Mucosa of descending colon (tissue), 3 donors: Measurements from ENCODE around the gene SCFD2. TPM values are rescaled to one million over a fixed set of nuclear protein-coding genes. Genes with fewer than 3 reads are reported as not detected.

Source experiments
- ATAC-seq: fragments of 200-7000 bp; cut with Tn5 transposase; one replicate; pipeline ENCODE4 v1.9.1; 2020; ENCODE audit warnings: mild to moderate bottlenecking, moderate library complexity
- DNase-seq, 3 donors: peaks; one replicate each; pipeline ENCODE4 v3.0.0-alpha.2; 2020
- H3K36me3 ChIP-seq: fragments of 200-600 bp; one replicate; pipeline ENCODE4 v1.8.0; 2021; ENCODE audit warnings: low read depth, mild to moderate bottlenecking
- H3K4me1 ChIP-seq: fragments of 200-600 bp; one replicate; pipeline ENCODE4 v1.8.0; 2021; ENCODE audit warnings: low read depth, mild to moderate bottlenecking
- H3K4me3 ChIP-seq: fragments of 200-600 bp; one replicate; pipeline ENCODE4 v1.8.0; 2021; ENCODE audit warnings: mild to moderate bottlenecking
- H3K9me3 ChIP-seq: fragments of 200-600 bp; one replicate; pipeline ENCODE4 v1.8.0; 2021; ENCODE audit warnings: mild to moderate bottlenecking
- CTCF ChIP-seq: fragments of 200-600 bp; IDR thresholded peaks from one replicate; pipeline ENCODE4 v1.8.0; 2022; ENCODE audit warnings: antibody characterized with exemption, mild to moderate bottlenecking
- intact Hi-C, 2 donors: fragments of 100-400 bp; cut with DNase I in 1 of 2; cut with micrococcal nuclease in 1 of 2; formaldehyde crosslinking; loops; one replicate each; pipeline versions ENCODE4 v1.11.0 to v1.11.1; 2022; cut with DNase I, micrococcal nuclease
- total RNA-seq, 3 donors: library from RNA; stranded (reverse); fragmentation: NEBNext Ultra II Directional in 2 of 3; extraction: Animal tissue kit (Norgen Biotek cat#: 25700) in 2 of 3; gene quantifications; one replicate each; pipeline versions ENCODE4 v1.2.1 to v1.2.4, GENCODE V29; 2021 to 2023
- donor health status: DM: no; HTN: no; CAD: no; lungs with moderate emphysema.
- donor health status: DM: no; HTN: no; CAD: no.
- donor health status: DM: no; HTN: yes; CAD: no.

Gene SCFD2
- total RNA-seq, 3 donors from 2014 or later = 11.7 to 17.2 (median 16.0) TPM

DNA sequence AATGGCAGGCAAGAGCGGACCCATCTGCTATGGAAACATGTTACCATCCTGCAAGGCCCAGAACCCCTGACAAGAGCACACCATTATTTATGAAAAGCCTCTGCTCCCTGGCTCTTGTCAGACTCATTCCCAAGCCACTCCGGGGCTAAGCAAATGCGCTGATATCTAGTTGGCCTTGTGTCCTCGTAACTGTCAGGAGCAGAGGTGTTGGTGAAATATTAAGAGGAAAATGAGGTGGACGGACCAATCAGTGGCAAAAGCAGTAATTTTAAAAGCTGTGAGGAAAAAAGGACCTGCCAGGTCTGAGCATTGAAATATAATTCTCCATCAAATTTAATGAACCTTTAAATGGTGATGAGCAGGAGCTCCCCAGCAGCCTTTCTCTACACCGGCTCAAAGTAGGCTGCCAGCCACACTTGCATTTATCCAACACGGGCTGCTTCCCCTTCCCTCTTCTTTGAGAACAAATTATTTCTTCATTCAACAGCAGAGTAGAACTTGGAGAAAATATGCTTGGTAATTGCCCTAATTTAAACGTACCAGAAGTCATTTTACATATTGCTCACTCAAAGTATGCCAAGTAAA, 289.4 kb downstream of the SCFD2 start:
- no peaks in the 10 kb centered on the region for H3K9me3 ChIP-seq
- H3K36me3 ChIP-seq = no peaks in the 10 kb centered on the region
- TF ChIP-seq CTCF = no peak
- H3K4me3 ChIP-seq = no peak overlapping the region
- DNase-seq (no peak), ATAC-seq (no peak)
- intact Hi-C loops = no loop called here
- no peaks in the 10 kb centered on the region for H3K4me1 ChIP-seq

- ATAC-seq = no peak
- intact Hi-C loops = no loop called here
- no peak for TF ChIP-seq CTCF
- Histone ChIP-seq H3K36me3 (no peaks in the 10 kb centered on the region), H3K4me1 (no peaks in the 10 kb centered on the region), H3K9me3 (no peaks in the 10 kb centered on the region), H3K4me3 (no peak overlapping the region)
- DNase-seq = no peak
Measured at GRCh38 chr4:53075162-53075785, 290.6 kb downstream of the SCFD2 start.

DNA sequence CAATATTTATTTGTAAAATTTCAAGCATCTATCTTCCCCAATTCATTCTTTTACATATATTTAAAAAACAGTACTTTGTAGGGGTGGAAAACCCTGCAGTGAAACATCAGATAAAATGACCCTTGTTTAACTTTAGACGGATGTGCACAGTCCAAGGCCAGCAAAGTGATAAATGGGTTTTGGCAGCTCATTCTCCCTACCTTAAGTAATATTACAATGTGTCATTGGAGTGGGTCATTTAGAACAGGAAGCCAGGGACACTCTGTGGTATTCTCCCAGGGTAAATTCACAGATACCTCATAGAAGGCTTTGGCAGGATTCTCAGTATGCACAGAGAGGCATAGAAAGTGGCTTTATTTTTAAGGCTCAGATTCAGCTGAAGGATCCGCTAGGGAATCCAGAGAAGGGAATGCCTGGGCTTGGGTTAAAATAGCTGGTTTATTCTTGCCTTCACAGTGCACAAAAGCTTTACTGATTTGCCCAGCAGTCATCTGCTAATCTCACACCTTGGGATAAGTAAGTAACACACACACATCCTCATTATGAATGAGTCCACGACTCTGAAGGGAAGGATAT, 297.0 kb downstream of the SCFD2 start:
- no peak for TF ChIP-seq CTCF
- no peak for ATAC-seq

DNA sequence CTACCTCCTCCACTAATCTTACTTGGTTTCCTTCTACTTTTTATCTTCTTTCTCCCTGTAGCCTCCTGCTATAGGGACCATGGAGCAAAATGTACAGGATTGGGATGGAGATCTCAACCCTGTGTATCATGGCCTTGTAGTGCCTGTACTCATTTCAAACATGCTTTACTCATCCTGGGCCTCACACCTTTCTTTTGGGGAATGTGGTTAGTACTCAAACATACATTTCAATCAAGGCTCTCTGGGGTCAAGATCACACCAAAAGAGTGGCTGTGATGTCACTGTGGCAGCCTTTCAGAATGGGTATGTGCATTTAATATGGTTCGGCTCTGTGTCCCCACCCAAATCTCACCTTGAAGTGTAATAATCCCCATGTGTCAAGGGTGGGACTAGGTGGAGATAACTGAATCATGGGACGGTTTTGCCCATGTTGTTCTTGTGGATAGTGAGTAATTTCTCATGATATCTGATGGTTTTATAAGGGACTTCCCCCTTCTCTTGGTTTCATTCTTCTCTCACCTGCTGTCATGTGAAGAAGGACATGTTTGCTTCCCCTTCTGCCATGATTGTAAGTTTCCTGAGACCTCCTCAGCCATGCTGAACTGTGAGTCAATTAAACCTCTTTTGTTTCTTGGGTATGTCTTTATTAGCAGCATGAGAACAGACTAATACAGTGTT, 298.6 kb downstream of the SCFD2 start:
- Histone ChIP-seq H3K4me3 (no peak overlapping the region), H3K9me3 (no peaks in the 10 kb centered on the region)
- intact Hi-C loops = no loop called here

More for the DNA sequence above, 297.0 kb downstream of the SCFD2 start:
- DNase-seq = no peak
- H3K9me3 ChIP-seq = no peaks in the 10 kb centered on the region
- no peak overlapping the region for H3K4me3 ChIP-seq
- intact Hi-C loops = no loop called here
- peaks cover 5% of the 10 kb centered on the region for H3K4me1 ChIP-seq
- no peaks in the 10 kb centered on the region for H3K36me3 ChIP-seq

DNA sequence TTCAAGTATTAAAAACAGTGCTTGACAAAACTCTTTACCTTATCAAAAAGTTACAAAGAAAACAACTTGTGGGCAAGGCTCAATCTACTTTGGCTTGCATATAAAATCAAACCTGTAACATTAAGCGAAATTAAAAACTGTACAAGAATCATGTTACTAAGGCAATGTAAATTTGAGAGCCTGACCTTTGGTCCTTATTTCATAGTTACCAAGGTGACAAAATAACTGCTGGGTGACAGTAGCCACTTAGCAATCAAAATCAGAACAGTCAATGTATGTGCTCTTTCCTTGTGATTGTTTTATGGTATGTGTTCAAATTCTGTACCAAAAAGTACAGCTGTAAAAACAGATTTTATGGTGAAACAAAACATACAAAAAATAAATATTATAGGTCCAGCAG, 299.7 kb downstream of the SCFD2 start:
- Histone ChIP-seq H3K9me3 (no peaks in the 10 kb centered on the region), H3K4me3 (no peak overlapping the region), H3K36me3 (no peaks in the 10 kb centered on the region), H3K4me1 (peaks cover 5% of the 10 kb centered on the region)
- intact Hi-C loops = no loop called here
- no peak for TF ChIP-seq CTCF
- DNase-seq = peak in 1 of 3 donors; percentile 12
- ATAC-seq = peak; percentile 96

More for the DNA sequence above, 298.6 kb downstream of the SCFD2 start:
- TF ChIP-seq CTCF = no peak
- peaks cover 5% of the 10 kb centered on the region for H3K4me1 ChIP-seq
- no peak for ATAC-seq
- H3K36me3 ChIP-seq = no peaks in the 10 kb centered on the region
- DNase-seq = no peak
